ENCODE measurements around the gene WNK1. TPM values are rescaled to one million over a fixed set of nuclear protein-coding genes. Genes with fewer than 3 reads are reported as not detected.
A peak's percentile ranks its signal among the peaks of the same experiment; 100 is the strongest.

WNK1 gene
- total and polyA plus RNA-seq, 12 donors = 43.5 to 408 (median 304) TPM

DNA sequence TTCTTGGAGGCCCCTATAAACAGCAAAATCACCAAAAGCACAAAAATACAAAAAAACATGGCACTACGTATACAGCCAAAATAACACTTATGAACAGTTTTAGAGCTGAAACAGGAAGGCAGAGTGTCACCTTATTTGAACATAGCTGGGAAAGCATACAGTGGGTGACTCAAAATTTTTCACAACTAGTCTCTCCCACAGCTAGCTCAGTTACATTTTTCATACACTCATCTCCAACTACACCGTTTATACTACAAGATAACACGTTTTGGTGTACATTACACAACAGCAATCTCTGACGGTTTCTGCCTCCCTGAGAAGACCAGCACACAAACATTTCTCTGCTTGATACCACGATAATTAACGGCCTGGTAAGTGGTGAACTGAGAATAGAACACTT lies 194.3 kb downstream of the WNK1 start:
- Histone ChIP-seq H3K27ac (peak overlapping the region in 1 of 10 donors; percentile 16), H3K4me3 (no peak overlapping the region), H3K4me1 (peaks cover 0 to 35% (median 11%) of the 10 kb centered on the region in 9 donors), H3K9me3 (no peaks in the 10 kb centered on the region), H3K27me3 (no peaks in the 10 kb centered on the region), H3K36me3 (peaks cover 0 to 29% (median 0%) of the 10 kb centered on the region in 9 donors)
- WGBS, 2 donors = 66 to 69% methylated on average over 6 of the region's 6 CpGs
- no peak for ATAC-seq
- DNase-seq = no peak
- TF ChIP-seq, protein P1, sequence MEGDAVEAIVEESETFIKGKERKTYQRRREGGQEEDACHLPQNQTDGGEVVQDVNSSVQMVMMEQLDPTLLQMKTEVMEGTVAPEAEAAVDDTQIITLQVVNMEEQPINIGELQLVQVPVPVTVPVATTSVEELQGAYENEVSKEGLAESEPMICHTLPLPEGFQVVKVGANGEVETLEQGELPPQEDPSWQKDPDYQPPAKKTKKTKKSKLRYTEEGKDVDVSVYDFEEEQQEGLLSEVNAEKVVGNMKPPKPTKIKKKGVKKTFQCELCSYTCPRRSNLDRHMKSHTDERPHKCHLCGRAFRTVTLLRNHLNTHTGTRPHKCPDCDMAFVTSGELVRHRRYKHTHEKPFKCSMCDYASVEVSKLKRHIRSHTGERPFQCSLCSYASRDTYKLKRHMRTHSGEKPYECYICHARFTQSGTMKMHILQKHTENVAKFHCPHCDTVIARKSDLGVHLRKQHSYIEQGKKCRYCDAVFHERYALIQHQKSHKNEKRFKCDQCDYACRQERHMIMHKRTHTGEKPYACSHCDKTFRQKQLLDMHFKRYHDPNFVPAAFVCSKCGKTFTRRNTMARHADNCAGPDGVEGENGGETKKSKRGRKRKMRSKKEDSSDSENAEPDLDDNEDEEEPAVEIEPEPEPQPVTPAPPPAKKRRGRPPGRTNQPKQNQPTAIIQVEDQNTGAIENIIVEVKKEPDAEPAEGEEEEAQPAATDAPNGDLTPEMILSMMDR (IDR thresholded peaks at IDR 0.05) = no peak
- intact Hi-C loops (cut with DNase I) = loop anchor here in 7 of 10 donors (5.0 to 10.0 kb wide), 9 partner anchors 34 to 641 kb away; partner anchors contain the start of gene WNK1 (in 3 of the 7)

DNA sequence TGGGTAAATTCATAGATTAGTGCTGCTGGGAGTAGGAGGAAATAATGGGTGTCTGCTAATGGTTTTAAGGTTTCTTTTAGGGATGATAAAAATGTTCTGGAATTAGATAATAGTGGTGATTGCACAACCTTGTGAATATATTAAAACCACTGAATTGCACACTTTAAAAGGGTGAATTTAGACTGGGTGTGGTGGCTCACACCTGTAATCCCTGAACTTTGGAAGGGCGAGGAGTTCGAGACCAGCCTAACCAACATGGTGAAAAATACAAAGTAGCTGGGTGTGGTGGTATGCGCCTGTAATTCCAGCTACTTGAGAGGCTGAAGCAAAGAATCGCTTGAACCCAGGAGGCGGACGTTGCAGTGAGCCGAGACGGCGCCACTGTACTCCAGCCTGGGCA lies 195.9 kb downstream of the WNK1 start:
- Histone ChIP-seq H3K36me3 (peaks cover 0 to 18% (median 0%) of the 10 kb centered on the region in 9 donors), H3K4me3 (peak overlapping the region; percentile 54 to 96 (median 78)), H3K9me3 (no peaks in the 10 kb centered on the region), H3K4me1 (peaks cover 0 to 34% (median 11%) of the 10 kb centered on the region in 9 donors), H3K27me3 (no peaks in the 10 kb centered on the region), H3K27ac (peak overlapping the region in 9 of 10 donors; percentile 85 to 96 (median 92))
- intact Hi-C loops (cut with DNase I) = loop anchor here in 7 of 10 donors (2.0 to 10.0 kb wide), 11 partner anchors 36 to 639 kb away; partner anchors contain the start of genes WNK1 (in 3 of the 7) and ERC1 (in 2 of the 7)
- TF ChIP-seq, protein P1 (IDR thresholded peaks at IDR 0.05) = no peak
- no peak for DNase-seq
- ATAC-seq = no peak
- WGBS, 2 donors = 91 to 93% methylated on average over 9 of the region's 9 CpGs

DNA sequence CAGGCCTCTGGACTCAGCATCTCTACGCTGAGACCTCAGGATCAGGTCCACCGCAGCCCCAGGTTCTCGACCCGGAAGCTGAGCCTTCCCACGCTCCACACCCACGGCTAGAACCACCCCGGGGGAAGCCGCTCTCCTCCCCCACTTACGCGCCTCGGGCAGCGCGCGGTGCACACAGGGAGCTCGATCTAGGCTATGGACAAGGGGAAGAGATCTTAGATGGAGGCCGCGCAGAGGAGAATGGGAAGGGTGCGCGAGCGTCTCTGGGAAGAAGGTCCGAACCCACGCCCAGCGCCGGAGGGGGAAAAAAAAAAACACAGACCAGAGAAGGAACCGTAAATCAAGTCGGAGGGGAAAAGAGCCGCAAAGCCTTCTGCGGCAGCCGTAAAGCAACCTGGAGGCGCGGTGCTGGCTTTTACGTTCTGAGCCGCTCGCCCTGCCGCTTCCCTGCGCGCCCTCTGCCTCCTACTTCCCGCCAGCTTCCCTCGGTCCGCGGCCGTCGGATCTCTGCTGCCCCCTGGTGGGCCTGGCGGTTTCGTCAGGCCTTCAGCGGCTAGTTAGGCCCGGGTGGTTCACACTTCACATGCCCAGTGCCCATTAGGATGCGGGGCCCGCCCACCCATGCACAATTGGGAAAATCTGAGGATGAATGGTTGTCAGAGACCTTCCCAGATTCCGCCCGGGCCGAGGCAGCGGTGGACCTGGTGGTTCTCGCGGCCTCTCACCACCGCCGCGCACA lies 197.2 kb downstream of the WNK1 start, which contains the start of gene RAD52:
Gene RAD52, minus strand, starts transcription at position 242 of the 739 bp plus-strand sequence. CDS start 16,636 bp downstream, outside the sequence.
- ATAC-seq (peak; percentile 97 to 98 (median 97)), DNase-seq (peak; percentile 98)
- Histone ChIP-seq H3K27ac (peak within 1 kb of the TSS; percentile 65 to 96 (median 92)), H3K4me1 (peaks cover 0 to 38% (median 11%) of the 10 kb centered on the region in 9 donors), H3K27me3 (no peaks in the 10 kb centered on the region), H3K9me3 (no peaks in the 10 kb centered on the region), H3K36me3 (peaks cover 0 to 6% (median 0%) of the 10 kb centered on the region in 9 donors), H3K4me3 (peak within 1 kb of the TSS; percentile 54 to 96 (median 78))
- 0% methylated on average over 56 to 58 of the region's 58 CpGs for WGBS, 2 donors
- intact Hi-C loops (cut with DNase I) = loop anchor here in 8 of 10 donors (1.0 to 10.0 kb wide), 18 partner anchors 37 to 1755 kb away; partner anchors contain the start of genes WNK1 (in 3 of the 8) and ERC1 (in 2 of the 8)
- TF ChIP-seq, protein P1 (IDR thresholded peaks at IDR 0.05) = peak; percentile 96 to 100 (median 98)

DNA sequence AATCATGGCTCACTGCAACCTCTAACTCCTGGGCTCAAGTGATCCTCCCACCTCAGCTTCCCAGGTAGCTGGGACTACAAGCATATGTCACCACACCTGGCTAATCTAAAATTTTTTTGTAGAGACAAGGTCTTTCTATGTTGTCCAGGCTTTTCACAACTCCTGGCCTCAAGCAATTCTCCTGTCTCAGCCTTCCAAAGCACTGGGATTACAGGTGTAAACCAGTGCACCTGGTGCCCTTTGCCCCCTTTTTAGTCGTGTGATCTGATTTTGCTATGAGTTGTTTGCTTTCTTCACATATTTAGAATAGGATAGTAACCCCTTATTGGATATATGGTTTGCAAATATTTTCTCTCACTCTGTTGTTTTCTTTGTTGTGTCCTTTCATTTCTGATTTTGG lies 198.8 kb downstream of the WNK1 start:
- DNase-seq = no peak
- intact Hi-C loops (cut with DNase I) = loop anchor here in 7 of 10 donors (2.0 to 10.0 kb wide), 7 partner anchors 36 to 1754 kb away; no protein-coding TSS in a partner anchor

More for the DNA sequence above, 198.8 kb downstream of the WNK1 start:
- H3K36me3 ChIP-seq = no peaks in the 10 kb centered on the region
- WGBS, 2 donors = 49 to 58% methylated on average over 1 of the region's 1 CpG
- no peaks in the 10 kb centered on the region for H3K9me3 ChIP-seq
- no peak overlapping the region for H3K27ac ChIP-seq
- H3K4me1 ChIP-seq = peaks cover 0 to 33% (median 11%) of the 10 kb centered on the region in 9 donors
- TF ChIP-seq, protein P1 (IDR thresholded peaks at IDR 0.05) = no peak
- no peak overlapping the region for H3K4me3 ChIP-seq
- ATAC-seq = no peak
- no peaks in the 10 kb centered on the region for H3K27me3 ChIP-seq
